ENCODE data around the gene ZNF107.

DNA sequence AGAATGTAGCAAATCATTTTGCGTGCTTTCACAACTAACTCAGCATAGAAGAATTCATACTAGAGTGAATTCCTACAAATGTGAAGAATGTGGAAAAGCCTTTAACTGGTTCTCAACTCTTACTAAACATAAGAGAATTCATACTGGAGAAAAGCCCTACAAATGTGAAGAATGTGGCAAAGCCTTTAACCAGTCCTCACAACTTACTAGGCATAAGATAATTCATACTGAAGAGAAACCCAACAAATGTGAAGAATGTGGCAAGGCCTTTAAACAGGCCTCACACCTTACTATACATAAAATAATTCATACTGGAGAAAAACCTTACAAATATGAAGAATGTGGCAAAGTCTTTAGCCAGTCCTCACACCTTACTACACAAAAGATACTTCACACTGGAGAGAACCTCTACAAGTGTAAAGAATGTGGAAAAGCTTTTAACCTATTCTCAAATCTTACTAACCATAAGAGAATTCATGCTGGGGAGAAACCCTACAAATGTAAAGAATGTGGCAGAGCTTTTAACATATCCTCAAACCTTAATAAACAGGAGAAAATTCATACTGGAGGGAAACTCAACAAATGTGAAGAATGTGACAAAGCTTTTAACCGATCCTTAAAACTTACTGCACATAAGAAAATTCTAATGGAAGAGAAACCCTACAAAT is 40.8 kb downstream of the ZNF107 start:
- no peak for TF ChIP-seq YY1 (IDR thresholded peaks at IDR 0.05)
- no peak for TF ChIP-seq GABPA (IDR thresholded peaks at IDR 0.05 in 1 of 2, conservative IDR thresholded peaks at IDR 0.05 in 1 of 2)
- TF ChIP-seq TAF1 (conservative IDR thresholded peaks at IDR 0.05): no peak
- TF ChIP-seq HNF4G (IDR thresholded peaks at IDR 0.05): no peak
- no peak for TF ChIP-seq SP1 (IDR thresholded peaks at IDR 0.05)
- TF ChIP-seq, protein P1, sequence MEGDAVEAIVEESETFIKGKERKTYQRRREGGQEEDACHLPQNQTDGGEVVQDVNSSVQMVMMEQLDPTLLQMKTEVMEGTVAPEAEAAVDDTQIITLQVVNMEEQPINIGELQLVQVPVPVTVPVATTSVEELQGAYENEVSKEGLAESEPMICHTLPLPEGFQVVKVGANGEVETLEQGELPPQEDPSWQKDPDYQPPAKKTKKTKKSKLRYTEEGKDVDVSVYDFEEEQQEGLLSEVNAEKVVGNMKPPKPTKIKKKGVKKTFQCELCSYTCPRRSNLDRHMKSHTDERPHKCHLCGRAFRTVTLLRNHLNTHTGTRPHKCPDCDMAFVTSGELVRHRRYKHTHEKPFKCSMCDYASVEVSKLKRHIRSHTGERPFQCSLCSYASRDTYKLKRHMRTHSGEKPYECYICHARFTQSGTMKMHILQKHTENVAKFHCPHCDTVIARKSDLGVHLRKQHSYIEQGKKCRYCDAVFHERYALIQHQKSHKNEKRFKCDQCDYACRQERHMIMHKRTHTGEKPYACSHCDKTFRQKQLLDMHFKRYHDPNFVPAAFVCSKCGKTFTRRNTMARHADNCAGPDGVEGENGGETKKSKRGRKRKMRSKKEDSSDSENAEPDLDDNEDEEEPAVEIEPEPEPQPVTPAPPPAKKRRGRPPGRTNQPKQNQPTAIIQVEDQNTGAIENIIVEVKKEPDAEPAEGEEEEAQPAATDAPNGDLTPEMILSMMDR (IDR thresholded peaks at IDR 0.05; ENCODE audit: low read depth, low read length, missing input control): no peak
- TF ChIP-seq, protein P2, sequence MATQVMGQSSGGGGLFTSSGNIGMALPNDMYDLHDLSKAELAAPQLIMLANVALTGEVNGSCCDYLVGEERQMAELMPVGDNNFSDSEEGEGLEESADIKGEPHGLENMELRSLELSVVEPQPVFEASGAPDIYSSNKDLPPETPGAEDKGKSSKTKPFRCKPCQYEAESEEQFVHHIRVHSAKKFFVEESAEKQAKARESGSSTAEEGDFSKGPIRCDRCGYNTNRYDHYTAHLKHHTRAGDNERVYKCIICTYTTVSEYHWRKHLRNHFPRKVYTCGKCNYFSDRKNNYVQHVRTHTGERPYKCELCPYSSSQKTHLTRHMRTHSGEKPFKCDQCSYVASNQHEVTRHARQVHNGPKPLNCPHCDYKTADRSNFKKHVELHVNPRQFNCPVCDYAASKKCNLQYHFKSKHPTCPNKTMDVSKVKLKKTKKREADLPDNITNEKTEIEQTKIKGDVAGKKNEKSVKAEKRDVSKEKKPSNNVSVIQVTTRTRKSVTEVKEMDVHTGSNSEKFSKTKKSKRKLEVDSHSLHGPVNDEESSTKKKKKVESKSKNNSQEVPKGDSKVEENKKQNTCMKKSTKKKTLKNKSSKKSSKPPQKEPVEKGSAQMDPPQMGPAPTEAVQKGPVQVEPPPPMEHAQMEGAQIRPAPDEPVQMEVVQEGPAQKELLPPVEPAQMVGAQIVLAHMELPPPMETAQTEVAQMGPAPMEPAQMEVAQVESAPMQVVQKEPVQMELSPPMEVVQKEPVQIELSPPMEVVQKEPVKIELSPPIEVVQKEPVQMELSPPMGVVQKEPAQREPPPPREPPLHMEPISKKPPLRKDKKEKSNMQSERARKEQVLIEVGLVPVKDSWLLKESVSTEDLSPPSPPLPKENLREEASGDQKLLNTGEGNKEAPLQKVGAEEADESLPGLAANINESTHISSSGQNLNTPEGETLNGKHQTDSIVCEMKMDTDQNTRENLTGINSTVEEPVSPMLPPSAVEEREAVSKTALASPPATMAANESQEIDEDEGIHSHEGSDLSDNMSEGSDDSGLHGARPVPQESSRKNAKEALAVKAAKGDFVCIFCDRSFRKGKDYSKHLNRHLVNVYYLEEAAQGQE (IDR thresholded peaks at IDR 0.05): no peak
- TF ChIP-seq, protein P3, sequence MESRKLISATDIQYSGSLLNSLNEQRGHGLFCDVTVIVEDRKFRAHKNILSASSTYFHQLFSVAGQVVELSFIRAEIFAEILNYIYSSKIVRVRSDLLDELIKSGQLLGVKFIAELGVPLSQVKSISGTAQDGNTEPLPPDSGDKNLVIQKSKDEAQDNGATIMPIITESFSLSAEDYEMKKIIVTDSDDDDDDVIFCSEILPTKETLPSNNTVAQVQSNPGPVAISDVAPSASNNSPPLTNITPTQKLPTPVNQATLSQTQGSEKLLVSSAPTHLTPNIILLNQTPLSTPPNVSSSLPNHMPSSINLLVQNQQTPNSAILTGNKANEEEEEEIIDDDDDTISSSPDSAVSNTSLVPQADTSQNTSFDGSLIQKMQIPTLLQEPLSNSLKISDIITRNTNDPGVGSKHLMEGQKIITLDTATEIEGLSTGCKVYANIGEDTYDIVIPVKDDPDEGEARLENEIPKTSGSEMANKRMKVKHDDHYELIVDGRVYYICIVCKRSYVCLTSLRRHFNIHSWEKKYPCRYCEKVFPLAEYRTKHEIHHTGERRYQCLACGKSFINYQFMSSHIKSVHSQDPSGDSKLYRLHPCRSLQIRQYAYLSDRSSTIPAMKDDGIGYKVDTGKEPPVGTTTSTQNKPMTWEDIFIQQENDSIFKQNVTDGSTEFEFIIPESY (IDR thresholded peaks at IDR 0.05): no peak
- TF ChIP-seq EGR1 (IDR thresholded peaks at IDR 0.05; ENCODE audit: low read depth in 2 of 2): no peak

All from liver (tissue), 3 donors.